Fibroblast of pulmonary artery (primary cell): ENCODE measurements around the gene ENKUR.

Experiments used
- DNase-seq: peaks from one replicate; pipeline ENCODE4 v3.0.0-alpha.2; 2010; ENCODE audit warnings: low read depth
- H3K4me3 ChIP-seq: replicated peaks from 2 replicates; pipeline ENCODE4 v1.5.1; 2011; ENCODE audit warnings: low read depth, mild to moderate bottlenecking, control low read depth, low read length, moderate library complexity
- TF ChIP-seq, protein P1 (sequence below): IDR thresholded peaks from 2 replicates; pipeline ENCODE4 v1.5.1; 2011; ENCODE audit warnings: mild to moderate bottlenecking, control low read depth, low read length, inconsistent platforms; ENCODE audit errors: missing control alignments

Gene ENKUR, protein sequence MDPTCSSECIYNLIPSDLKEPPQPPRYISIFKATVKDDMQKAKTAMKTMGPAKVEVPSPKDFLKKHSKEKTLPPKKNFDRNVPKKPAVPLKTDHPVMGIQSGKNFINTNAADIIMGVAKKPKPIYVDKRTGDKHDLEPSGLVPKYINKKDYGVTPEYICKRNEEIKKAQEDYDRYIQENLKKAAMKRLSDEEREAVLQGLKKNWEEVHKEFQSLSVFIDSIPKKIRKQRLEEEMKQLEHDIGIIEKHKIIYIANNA

GRCh38 chr10:25015828-25016375 lies at the start of gene ENKUR:
Gene ENKUR, minus strand, starts transcription at chr10:25016158. Its CDS starts 222 bp downstream, at chr10:25015936.
- TF ChIP-seq, protein P1, sequence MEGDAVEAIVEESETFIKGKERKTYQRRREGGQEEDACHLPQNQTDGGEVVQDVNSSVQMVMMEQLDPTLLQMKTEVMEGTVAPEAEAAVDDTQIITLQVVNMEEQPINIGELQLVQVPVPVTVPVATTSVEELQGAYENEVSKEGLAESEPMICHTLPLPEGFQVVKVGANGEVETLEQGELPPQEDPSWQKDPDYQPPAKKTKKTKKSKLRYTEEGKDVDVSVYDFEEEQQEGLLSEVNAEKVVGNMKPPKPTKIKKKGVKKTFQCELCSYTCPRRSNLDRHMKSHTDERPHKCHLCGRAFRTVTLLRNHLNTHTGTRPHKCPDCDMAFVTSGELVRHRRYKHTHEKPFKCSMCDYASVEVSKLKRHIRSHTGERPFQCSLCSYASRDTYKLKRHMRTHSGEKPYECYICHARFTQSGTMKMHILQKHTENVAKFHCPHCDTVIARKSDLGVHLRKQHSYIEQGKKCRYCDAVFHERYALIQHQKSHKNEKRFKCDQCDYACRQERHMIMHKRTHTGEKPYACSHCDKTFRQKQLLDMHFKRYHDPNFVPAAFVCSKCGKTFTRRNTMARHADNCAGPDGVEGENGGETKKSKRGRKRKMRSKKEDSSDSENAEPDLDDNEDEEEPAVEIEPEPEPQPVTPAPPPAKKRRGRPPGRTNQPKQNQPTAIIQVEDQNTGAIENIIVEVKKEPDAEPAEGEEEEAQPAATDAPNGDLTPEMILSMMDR = no peak
- H3K4me3 ChIP-seq = peak within 1 kb of the TSS; percentile 70
- DNase-seq = peak; percentile 93

DNA sequence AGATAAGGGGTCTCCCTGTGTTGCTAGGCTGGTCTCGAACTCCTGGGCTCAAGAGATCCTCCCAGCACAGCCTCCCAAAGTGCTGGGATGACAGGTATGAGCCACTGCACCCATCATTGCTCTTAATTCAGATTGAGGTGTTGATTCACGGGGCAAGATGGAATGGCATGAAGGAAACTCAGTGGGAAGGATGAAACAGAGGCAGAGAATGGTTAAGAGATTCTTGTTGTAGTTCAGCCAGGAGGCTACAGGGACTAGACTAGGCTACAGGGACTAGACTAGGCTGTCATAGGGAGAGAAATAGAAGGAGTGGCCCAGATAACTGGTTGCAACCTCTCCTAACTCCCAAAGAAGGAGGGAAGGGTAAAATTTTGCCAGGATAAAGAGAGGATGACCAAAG lies 48.4 kb upstream of the ENKUR start:
- DNase-seq = no peak
- TF ChIP-seq, protein P1 = no peak
- H3K4me3 ChIP-seq = no peak overlapping the region

GRCh38 chr10:25063644-25064043 lies 47.7 kb upstream of the ENKUR start:
- no peak overlapping the region for H3K4me3 ChIP-seq
- TF ChIP-seq, protein P1 = no peak
- no peak for DNase-seq

GRCh38 chr10:25063157-25063556 lies 47.2 kb upstream of the ENKUR start:
- no peak overlapping the region for H3K4me3 ChIP-seq
- TF ChIP-seq, protein P1 = no peak
- DNase-seq = no peak

- no peak for DNase-seq
- TF ChIP-seq, protein P1 = no peak
- H3K4me3 ChIP-seq = peak overlapping the region; percentile 22
Measured at GRCh38 chr10:25061711-25062449, 45.9 kb upstream of the ENKUR start.

- TF ChIP-seq, protein P1 = no peak
- no peak for DNase-seq
- H3K4me3 ChIP-seq = no peak overlapping the region
Measured at GRCh38 chr10:25061125-25061524, 45.2 kb upstream of the ENKUR start.

DNA sequence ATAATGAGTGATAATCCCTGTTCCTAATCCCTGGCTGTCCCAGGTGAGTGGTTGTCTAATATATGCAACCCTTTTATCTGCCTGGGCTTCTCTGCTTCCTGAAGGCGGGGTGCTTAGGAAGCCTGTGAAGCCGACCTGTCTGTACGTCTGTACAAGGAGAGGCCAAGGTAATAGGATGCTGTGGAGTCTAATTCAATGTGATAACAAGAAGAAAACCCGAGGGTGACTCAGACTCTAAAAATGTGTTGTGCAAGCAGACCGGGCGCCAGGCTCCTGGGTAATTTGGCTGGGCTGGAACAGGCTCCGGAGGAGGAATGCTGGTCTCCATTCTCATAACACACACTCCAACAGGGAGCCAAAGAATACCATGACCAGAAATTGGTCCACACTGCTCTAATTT lies 44.0 kb upstream of the ENKUR start:
- TF ChIP-seq, protein P1 = no peak
- peak; percentile 93 for DNase-seq
- H3K4me3 ChIP-seq = no peak overlapping the region
